Caco-2 (cell line): ENCODE results near the gene KLHL29. TPM values are rescaled to one million over a fixed set of nuclear protein-coding genes. Genes with fewer than 3 reads are reported as not detected.

ENCODE experiments used
- BruUV-seq: library from RNA; stranded (reverse); fragments of 400-500 nt; replicated peaks from 2 replicates; lab custom pipeline; 2021; lab: Mats Ljungman, UMichigan
- CTCF ChIA-PET: fragments of 300-600 bp; sonication (Branson Sonifier 250); formaldehyde crosslinking; loops from one replicate; lab custom pipeline; 2022; ENCODE audit warnings: antibody characterized with exemption; lab: Charles Lee
- POLR2A ChIA-PET: fragments of 300-600 bp; sonication (Branson Sonifier 250); formaldehyde crosslinking; loops from one replicate; lab custom pipeline; 2022; ENCODE audit warnings: antibody characterized with exemption; lab: Charles Lee
- DNase-seq, 2 experiments: peaks; one replicate each; pipeline versions ENCODE4 v3.0.0 to v3.0.0-alpha.2; 2020 to 2022
- H3K27me3 ChIP-seq: replicated peaks from 2 replicates; pipeline ENCODE4 v1.6.0; 2011; ENCODE audit warnings: low read length; ENCODE audit not compliant: control insufficient read depth, insufficient read depth
- H3K36me3 ChIP-seq: 2 replicates; pipeline ENCODE4 v1.5.1; 2011; ENCODE audit warnings: low read length; ENCODE audit not compliant: control insufficient read depth, insufficient read depth
- H3K4me1 ChIP-seq: fragments of 250-450 bp; sonication (Bioruptor Pico); 2 replicates; pipeline ENCODE4 v1.5.1; 2020; ENCODE audit warnings: mild to moderate bottlenecking
- H3K4me3 ChIP-seq: 2 replicates; pipeline ENCODE4 v1.5.1; 2011; ENCODE audit warnings: low read depth, mild to moderate bottlenecking, control low read depth, low read length
- H3K9me3 ChIP-seq: fragments of 250-450 bp; sonication (Bioruptor Pico); 2 replicates; pipeline ENCODE4 v1.5.1; 2020; ENCODE audit warnings: mild to moderate bottlenecking, moderate library complexity
- H3K27ac Mint-ChIP-seq: one replicate; pipeline ENCODE4 v1.8.0; 2022; ENCODE audit warnings: mixed read lengths; ENCODE audit not compliant: unreplicated experiment
- H3K27me3 Mint-ChIP-seq: one replicate; pipeline ENCODE4 v1.8.0; 2022; ENCODE audit warnings: mixed read lengths; ENCODE audit not compliant: insufficient read depth, unreplicated experiment
- H3K36me3 Mint-ChIP-seq: one replicate; pipeline ENCODE4 v1.8.0; 2022; ENCODE audit warnings: mild to moderate bottlenecking, mixed read lengths; ENCODE audit not compliant: insufficient read depth, unreplicated experiment
- H3K4me1 Mint-ChIP-seq: one replicate; pipeline ENCODE4 v1.8.0; 2022; ENCODE audit warnings: low read depth, mixed read lengths; ENCODE audit not compliant: unreplicated experiment
- H3K4me3 Mint-ChIP-seq: one replicate; pipeline ENCODE4 v1.8.0; 2022; ENCODE audit warnings: mild to moderate bottlenecking, moderate library complexity, mixed read lengths; ENCODE audit not compliant: unreplicated experiment
- H3K9me3 Mint-ChIP-seq: one replicate; pipeline ENCODE4 v1.8.0; 2022; ENCODE audit warnings: mixed read lengths; ENCODE audit not compliant: unreplicated experiment
- CTCF ChIP-seq, 2 experiments: fragments of 200-600 bp in 1 of 2; IDR thresholded peaks; 1 replicate in 1 of 2; 2 replicates in 1 of 2; pipeline versions ENCODE4 v1.5.1 to v1.8.0; 2011 to 2022; ENCODE audit warnings: antibody characterized with exemption in 1 of 2, control low read depth in 1 of 2, inconsistent platforms in 1 of 2, low read depth in 1 of 2, low read length in 1 of 2, mild to moderate bottlenecking in 1 of 2, moderate library complexity in 1 of 2; ENCODE audit not compliant: insufficient read depth in 1 of 2, severe bottlenecking in 1 of 2, unreplicated experiment in 1 of 2
- intact Hi-C: fragments of 100-400 bp; cut with micrococcal nuclease; formaldehyde crosslinking; loops from one replicate; pipeline ENCODE4 v1.10.0; 2022; ENCODE audit not compliant: unreplicated experiment
- total RNA-seq: library from RNA; stranded (reverse); gene quantifications from 2 replicates; pipeline ENCODE4 v1.2.3, GENCODE V29; 2022

KLHL29 gene
- total RNA-seq, 1 experiment from 2014 or later: 0.61 TPM

- peak in 1 of 2 experiments; percentile 9 for DNase-seq
- H3K27me3 ChIP-seq: no peaks in the 10 kb centered on the region
- Mint-ChIP-seq H3K4me1 (no peaks in the 10 kb centered on the region), H3K36me3 (no peaks in the 10 kb centered on the region), H3K27ac (no peak overlapping the region), H3K9me3 (no peaks in the 10 kb centered on the region), H3K27me3 (peaks cover 12% of the 10 kb centered on the region), H3K4me3 (no peak overlapping the region)
- intact Hi-C loops: no loop called here
- ChIA-PET CTCF (no interaction called here), POLR2A (no interaction called here)
- BruUV-seq: no TSS peak
- no peaks in the 10 kb centered on the region for H3K4me1 ChIP-seq
- no peaks in the 10 kb centered on the region for H3K9me3 ChIP-seq
- no peak overlapping the region for H3K4me3 ChIP-seq
- TF ChIP-seq CTCF (IDR thresholded peaks at IDR 0.05; ENCODE audit: insufficient read depth in 1 of 2, low read depth in 1 of 2, low read length in 1 of 2, severe bottlenecking in 1 of 2, unreplicated experiment in 1 of 2): no peak
- H3K36me3 ChIP-seq: no peaks in the 10 kb centered on the region
Observed at GRCh38 chr2:23417310-23417709, 32.3 kb downstream of the KLHL29 start.

- Mint-ChIP-seq H3K4me1 (no peaks in the 10 kb centered on the region), H3K9me3 (no peaks in the 10 kb centered on the region), H3K27ac (no peak overlapping the region), H3K4me3 (no peak overlapping the region), H3K36me3 (no peaks in the 10 kb centered on the region), H3K27me3 (peaks cover 12% of the 10 kb centered on the region)
- intact Hi-C loops: no loop called here
- H3K27me3 ChIP-seq: no peaks in the 10 kb centered on the region
- no TSS peak for BruUV-seq
- no peaks in the 10 kb centered on the region for H3K4me1 ChIP-seq
- DNase-seq: peak in 1 of 2 experiments; percentile 21
- CTCF ChIA-PET: no interaction called here
- no peaks in the 10 kb centered on the region for H3K36me3 ChIP-seq
- H3K4me3 ChIP-seq: no peak overlapping the region
- no peaks in the 10 kb centered on the region for H3K9me3 ChIP-seq
- POLR2A ChIA-PET: no interaction called here
- TF ChIP-seq CTCF (IDR thresholded peaks at IDR 0.05; ENCODE audit: insufficient read depth in 1 of 2, low read depth in 1 of 2, low read length in 1 of 2, severe bottlenecking in 1 of 2, unreplicated experiment in 1 of 2): no peak
Observed at GRCh38 chr2:23418056-23418455, 33.1 kb downstream of the KLHL29 start.

- no peaks in the 10 kb centered on the region for H3K27me3 ChIP-seq
- Mint-ChIP-seq H3K36me3 (no peaks in the 10 kb centered on the region), H3K27ac (no peak overlapping the region), H3K9me3 (no peaks in the 10 kb centered on the region), H3K27me3 (peaks cover 12% of the 10 kb centered on the region), H3K4me3 (no peak overlapping the region), H3K4me1 (no peaks in the 10 kb centered on the region)
- no peaks in the 10 kb centered on the region for H3K36me3 ChIP-seq
- no TSS peak for BruUV-seq
- CTCF ChIA-PET: no interaction called here
- no peak overlapping the region for H3K4me3 ChIP-seq
- DNase-seq: no peak
- H3K4me1 ChIP-seq: no peaks in the 10 kb centered on the region
- no peaks in the 10 kb centered on the region for H3K9me3 ChIP-seq
- POLR2A ChIA-PET: no interaction called here
- TF ChIP-seq CTCF (IDR thresholded peaks at IDR 0.05; ENCODE audit: insufficient read depth in 1 of 2, low read depth in 1 of 2, low read length in 1 of 2, severe bottlenecking in 1 of 2, unreplicated experiment in 1 of 2): no peak
- intact Hi-C loops: no loop called here
Observed at GRCh38 chr2:23418461-23418911, 33.5 kb downstream of the KLHL29 start.
